HCT116 (cell line): ENCODE data around the gene ARHGEF9. TPM values are rescaled to one million over a fixed set of nuclear protein-coding genes. Genes with fewer than 3 reads are reported as not detected.

Experiments used
- ATAC-seq: fragments of 200-7000 bp; cut with Tn5 transposase; 2 replicates; pipeline ENCODE4 v1.9.1; 2020; ENCODE audit warnings: mild to moderate bottlenecking, moderate library complexity
- BruUV-seq: library from RNA; stranded (reverse); fragments of 400-500 nt; replicated peaks from 2 replicates; lab custom pipeline; 2021; lab: Mats Ljungman, UMichigan
- CTCF ChIA-PET: fragments of 300-600 bp; sonication (Branson Sonifier 250); formaldehyde crosslinking; loops from one replicate; lab custom pipeline; 2021; ENCODE audit warnings: antibody characterized with exemption; lab: Charles Lee
- POLR2A ChIA-PET: fragments of 300-600, 350-600 bp; sonication (Branson Sonifier 250); formaldehyde crosslinking; loops from one replicate; lab custom pipeline; 2021; ENCODE audit warnings: antibody characterized with exemption; lab: Charles Lee
- RAD21 ChIA-PET, 2 experiments: fragments of 300-600 bp; sonication (Branson Sonifier 250); formaldehyde crosslinking; loops; one replicate each; lab custom pipeline; 2023; ENCODE audit warnings: low total read pairs in 2 of 2; ENCODE audit not compliant: uncharacterized antibody in 2 of 2, unreplicated experiment in 2 of 2, low non-redundant PET in 1 of 2; lab: Charles Lee
- DNase-seq: peaks from one replicate; pipeline ENCODE4 v3.0.0-alpha.2; 2010; ENCODE audit warnings: low read depth, low spot score
- H2AFZ ChIP-seq: fragments of 200-600 bp; shearing (Covaris generic), sonication (generic); 2 replicates; pipeline ENCODE4 v1.6.1; 2017; ENCODE audit warnings: low read depth, mixed run types, mixed read lengths, antibody characterized with exemption, low read length; ENCODE audit not compliant: poor library complexity, severe bottlenecking
- H3K27ac ChIP-seq: 2 replicates; pipeline ENCODE4 v1.5.1; 2012; ENCODE audit warnings: low read depth, low read length
- H3K27me3 ChIP-seq: fragments of 200-600 bp; sonication (generic); 2 replicates; pipeline ENCODE4 v1.6.1; 2016; ENCODE audit warnings: mixed run types, low read length, mixed read lengths; ENCODE audit not compliant: insufficient read depth
- H3K36me3 ChIP-seq, 2 experiments: fragments of 200-500 bp in 1 of 2; fragments of 200-600 bp in 1 of 2; sonication (Bioruptor generic) in 1 of 2; sonication (generic) in 1 of 2; 2 replicates each; pipeline versions ENCODE4 v1.5.1 to v1.6.1; 2014 to 2016; ENCODE audit warnings: low read length in 2 of 2, inconsistent platforms in 1 of 2, mixed read lengths in 1 of 2, mixed run types in 1 of 2; ENCODE audit not compliant: insufficient read depth in 2 of 2, control insufficient read depth in 1 of 2
- H3K4me1 ChIP-seq, 2 experiments: fragments of 200-600 bp in 1 of 2; sonication (generic) in 1 of 2; 2 replicates each; pipeline versions ENCODE4 v1.5.1 to v1.6.1; 2012 to 2017; ENCODE audit warnings: low read length in 2 of 2, inconsistent platforms in 1 of 2, mild to moderate bottlenecking in 1 of 2, mixed read lengths in 1 of 2, mixed run types in 1 of 2, moderate library complexity in 1 of 2; ENCODE audit not compliant: insufficient read depth in 2 of 2, control insufficient read depth in 1 of 2
- H3K4me2 ChIP-seq: fragments of 200-600 bp; sonication (generic); 2 replicates; pipeline ENCODE4 v1.6.1; 2017; ENCODE audit warnings: mixed run types, low read length, mixed read lengths
- H3K4me3 ChIP-seq, 2 experiments: fragments of 200-600 bp in 1 of 2; sonication (generic) in 1 of 2; replicated peaks in 1 of 2; 2 replicates each; pipeline ENCODE4 v1.5.1; 2011 to 2016; ENCODE audit warnings: low read length in 2 of 2, control low read depth in 1 of 2, low read depth in 1 of 2, mild to moderate bottlenecking in 1 of 2, mixed read lengths in 1 of 2, mixed run types in 1 of 2
- H3K79me2 ChIP-seq: fragments of 200-600 bp; sonication (generic); 2 replicates; pipeline ENCODE4 v1.6.1; 2017; ENCODE audit warnings: mild to moderate bottlenecking, mixed run types, low read length, moderate library complexity, mixed read lengths; ENCODE audit not compliant: insufficient read depth
- H3K9ac ChIP-seq: fragments of 200-600 bp; sonication (generic); 2 replicates; pipeline ENCODE4 v1.6.1; 2016; ENCODE audit warnings: low read length, mixed read lengths
- H3K9me2 ChIP-seq: fragments of 200-600 bp; sonication (generic), shearing (Covaris generic); 2 replicates; pipeline ENCODE4 v1.6.1; 2017; ENCODE audit warnings: mixed run types, mild to moderate bottlenecking, moderate library complexity; ENCODE audit not compliant: insufficient read depth
- H3K9me3 ChIP-seq, 2 experiments: fragments of 200-500 bp in 1 of 2; fragments of 200-600 bp in 1 of 2; sonication (Bioruptor generic) in 1 of 2; sonication (generic) in 1 of 2; 2 replicates each; pipeline ENCODE4 v1.6.1; 2014 to 2017; ENCODE audit warnings: low read length in 2 of 2, mixed read lengths in 2 of 2, inconsistent platforms in 1 of 2, low read depth in 1 of 2, mild to moderate bottlenecking in 1 of 2, mixed run types in 1 of 2, moderate library complexity in 1 of 2; ENCODE audit not compliant: control insufficient read depth in 1 of 2, insufficient read depth in 1 of 2
- H4K20me1 ChIP-seq: fragments of 200-600 bp; sonication (generic), shearing (Covaris generic); 2 replicates; pipeline ENCODE4 v1.6.1; 2017; ENCODE audit warnings: mixed run types, mild to moderate bottlenecking, moderate library complexity; ENCODE audit not compliant: insufficient read depth
- EGR1 ChIP-seq: IDR thresholded peaks from 2 replicates; pipeline ENCODE4 v1.6.1; 2012; ENCODE audit warnings: low read depth
- ELF1 ChIP-seq: IDR thresholded peaks from 2 replicates; pipeline ENCODE4 v1.6.1; 2012; ENCODE audit warnings: low read depth, borderline replicate concordance
- JUND ChIP-seq: IDR thresholded peaks from 2 replicates; pipeline ENCODE4 v1.6.1; 2012
- MAX ChIP-seq: IDR thresholded peaks from 2 replicates; pipeline ENCODE4 v1.6.1; 2012
- POLR2A ChIP-seq: IDR thresholded peaks from 2 replicates; pipeline ENCODE4 v1.7.0; 2011; ENCODE audit warnings: borderline replicate concordance; ENCODE audit not compliant: insufficient read depth, insufficient read length; ENCODE audit errors: extremely low read depth
- ZFX ChIP-seq: fragments of 450-650 bp; IDR thresholded peaks from 2 replicates; pipeline ENCODE4 v1.6.1; 2017
- ZNF274 ChIP-seq: fragments of 200-500 bp; sonication (Bioruptor generic); IDR thresholded peaks from 2 replicates; pipeline ENCODE4 v1.6.1; 2014; ENCODE audit warnings: mild to moderate bottlenecking, low read depth, low read length, inconsistent platforms
- intact Hi-C: fragments of 100-400 bp; cut with micrococcal nuclease; formaldehyde crosslinking; loops from 2 replicates; pipeline ENCODE4 v1.10.0; 2022
- total RNA-seq: library from RNA; stranded (reverse); gene quantifications from one replicate; pipeline ENCODE4 v1.2.1, GENCODE V29; 2021; ENCODE audit not compliant: unreplicated experiment
- TF ChIP-seq, protein P1 (sequence below), 3 experiments: fragments of 200-600 bp in 1 of 3; sonication (generic) in 1 of 3; IDR thresholded peaks in 2 of 3; conservative IDR thresholded peaks in 1 of 3; 2 replicates each; pipeline ENCODE4 v1.5.1; 2012 to 2017; ENCODE audit warnings: low read depth in 2 of 3, low read length in 2 of 3, antibody characterized with exemption in 1 of 3, borderline replicate concordance in 1 of 3, control low read depth in 1 of 3, mild to moderate bottlenecking in 1 of 3, mixed read lengths in 1 of 3, mixed run types in 1 of 3, moderate library complexity in 1 of 3; ENCODE audit not compliant: insufficient read depth in 1 of 3
- TF ChIP-seq, protein P2 (sequence below): IDR thresholded peaks from 2 replicates; pipeline ENCODE4 v1.6.1; 2012
- TF ChIP-seq, protein P3 (sequence below): IDR thresholded peaks from 2 replicates; pipeline ENCODE4 v1.6.1; 2012; ENCODE audit warnings: low read depth

ARHGEF9 gene
- total RNA-seq, 1 experiment from 2014 or later = 15.0 TPM

GRCh38 chrX:63768760-63769159, 16.3 kb downstream of the ARHGEF9 start:
- no peaks in the 10 kb centered on the region for H4K20me1 ChIP-seq
- ATAC-seq (no peak), DNase-seq (no peak)
- TF ChIP-seq EGR1 (no peak), MAX (no peak), JUND (no peak), ZNF274 (no peak), POLR2A (no peak), ELF1 (no peak), ZFX (no peak)
- TF ChIP-seq, protein P1, sequence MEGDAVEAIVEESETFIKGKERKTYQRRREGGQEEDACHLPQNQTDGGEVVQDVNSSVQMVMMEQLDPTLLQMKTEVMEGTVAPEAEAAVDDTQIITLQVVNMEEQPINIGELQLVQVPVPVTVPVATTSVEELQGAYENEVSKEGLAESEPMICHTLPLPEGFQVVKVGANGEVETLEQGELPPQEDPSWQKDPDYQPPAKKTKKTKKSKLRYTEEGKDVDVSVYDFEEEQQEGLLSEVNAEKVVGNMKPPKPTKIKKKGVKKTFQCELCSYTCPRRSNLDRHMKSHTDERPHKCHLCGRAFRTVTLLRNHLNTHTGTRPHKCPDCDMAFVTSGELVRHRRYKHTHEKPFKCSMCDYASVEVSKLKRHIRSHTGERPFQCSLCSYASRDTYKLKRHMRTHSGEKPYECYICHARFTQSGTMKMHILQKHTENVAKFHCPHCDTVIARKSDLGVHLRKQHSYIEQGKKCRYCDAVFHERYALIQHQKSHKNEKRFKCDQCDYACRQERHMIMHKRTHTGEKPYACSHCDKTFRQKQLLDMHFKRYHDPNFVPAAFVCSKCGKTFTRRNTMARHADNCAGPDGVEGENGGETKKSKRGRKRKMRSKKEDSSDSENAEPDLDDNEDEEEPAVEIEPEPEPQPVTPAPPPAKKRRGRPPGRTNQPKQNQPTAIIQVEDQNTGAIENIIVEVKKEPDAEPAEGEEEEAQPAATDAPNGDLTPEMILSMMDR (IDR thresholded peaks at IDR 0.05 in 2 of 3, conservative IDR thresholded peaks at IDR 0.05 in 1 of 3; ENCODE audit: borderline replicate concordance in 1 of 3, insufficient read depth in 1 of 3, low read depth in 2 of 3, low read length in 2 of 3) = no peak
- TF ChIP-seq, protein P2, sequence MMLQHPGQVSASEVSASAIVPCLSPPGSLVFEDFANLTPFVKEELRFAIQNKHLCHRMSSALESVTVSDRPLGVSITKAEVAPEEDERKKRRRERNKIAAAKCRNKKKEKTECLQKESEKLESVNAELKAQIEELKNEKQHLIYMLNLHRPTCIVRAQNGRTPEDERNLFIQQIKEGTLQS = no peak
- TF ChIP-seq, protein P3, sequence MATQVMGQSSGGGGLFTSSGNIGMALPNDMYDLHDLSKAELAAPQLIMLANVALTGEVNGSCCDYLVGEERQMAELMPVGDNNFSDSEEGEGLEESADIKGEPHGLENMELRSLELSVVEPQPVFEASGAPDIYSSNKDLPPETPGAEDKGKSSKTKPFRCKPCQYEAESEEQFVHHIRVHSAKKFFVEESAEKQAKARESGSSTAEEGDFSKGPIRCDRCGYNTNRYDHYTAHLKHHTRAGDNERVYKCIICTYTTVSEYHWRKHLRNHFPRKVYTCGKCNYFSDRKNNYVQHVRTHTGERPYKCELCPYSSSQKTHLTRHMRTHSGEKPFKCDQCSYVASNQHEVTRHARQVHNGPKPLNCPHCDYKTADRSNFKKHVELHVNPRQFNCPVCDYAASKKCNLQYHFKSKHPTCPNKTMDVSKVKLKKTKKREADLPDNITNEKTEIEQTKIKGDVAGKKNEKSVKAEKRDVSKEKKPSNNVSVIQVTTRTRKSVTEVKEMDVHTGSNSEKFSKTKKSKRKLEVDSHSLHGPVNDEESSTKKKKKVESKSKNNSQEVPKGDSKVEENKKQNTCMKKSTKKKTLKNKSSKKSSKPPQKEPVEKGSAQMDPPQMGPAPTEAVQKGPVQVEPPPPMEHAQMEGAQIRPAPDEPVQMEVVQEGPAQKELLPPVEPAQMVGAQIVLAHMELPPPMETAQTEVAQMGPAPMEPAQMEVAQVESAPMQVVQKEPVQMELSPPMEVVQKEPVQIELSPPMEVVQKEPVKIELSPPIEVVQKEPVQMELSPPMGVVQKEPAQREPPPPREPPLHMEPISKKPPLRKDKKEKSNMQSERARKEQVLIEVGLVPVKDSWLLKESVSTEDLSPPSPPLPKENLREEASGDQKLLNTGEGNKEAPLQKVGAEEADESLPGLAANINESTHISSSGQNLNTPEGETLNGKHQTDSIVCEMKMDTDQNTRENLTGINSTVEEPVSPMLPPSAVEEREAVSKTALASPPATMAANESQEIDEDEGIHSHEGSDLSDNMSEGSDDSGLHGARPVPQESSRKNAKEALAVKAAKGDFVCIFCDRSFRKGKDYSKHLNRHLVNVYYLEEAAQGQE = no peak
- CTCF ChIA-PET = no interaction called here
- no peaks in the 10 kb centered on the region for H3K9me2 ChIP-seq
- no peaks in the 10 kb centered on the region for H3K79me2 ChIP-seq
- H3K36me3 ChIP-seq = no peaks in the 10 kb centered on the region
- POLR2A ChIA-PET = no interaction called here
- no peaks in the 10 kb centered on the region for H3K9me3 ChIP-seq
- no peak overlapping the region for H3K27ac ChIP-seq
- RAD21 ChIA-PET = no interaction called here
- intact Hi-C loops = no loop called here
- no peak overlapping the region for H3K9ac ChIP-seq
- H3K27me3 ChIP-seq = no peaks in the 10 kb centered on the region
- no peak overlapping the region for H3K4me2 ChIP-seq
- no TSS peak for BruUV-seq
- H3K4me3 ChIP-seq = no peak overlapping the region
- no peak overlapping the region for H2AFZ ChIP-seq
- H3K4me1 ChIP-seq = peaks cover 3 to 11% of the 10 kb centered on the region in 2 experiments; a peak in 3 of 4 replicates
